GM12891 (cell line): ENCODE data around the gene G6PC3. TPM values are rescaled to one million over a fixed set of nuclear protein-coding genes. Genes with fewer than 3 reads are reported as not detected.
A peak's percentile ranks its signal among the peaks of the same experiment; 100 is the strongest.
"Not testable (repeated sequence)": the region's sequence is repeated elsewhere in the genome, so short reads cannot be mapped to it uniquely, and the experiment has no call there.

Experiments
- DNase-seq: peaks from one replicate; pipeline ENCODE4 v3.0.0; 2011; ENCODE audit warnings: low spot score; ENCODE audit not compliant: insufficient read length
- FAIRE-seq: peaks from 2 replicates; lab custom pipeline; 2011; peaks lifted over from hg19 to GRCh38; lab: Jason Lieb, UNC
- PAX5 ChIP-seq: IDR thresholded peaks from 2 replicates; pipeline ENCODE4 v1.6.1; 2011; ENCODE audit warnings: low read length, moderate library complexity, mild to moderate bottlenecking; ENCODE audit not compliant: insufficient read depth, severe bottlenecking
- POLR2A ChIP-seq: IDR thresholded peaks from 2 replicates; pipeline ENCODE4 v1.6.1; 2011; ENCODE audit warnings: low read depth, low read length, control low read depth
- POLR2AphosphoS5 ChIP-seq: IDR thresholded peaks from 2 replicates; pipeline ENCODE4 v1.6.1; 2011; ENCODE audit warnings: low read depth, low read length, control low read depth
- POU2F2 ChIP-seq: IDR thresholded peaks from 2 replicates; pipeline ENCODE4 v1.6.1; 2011; ENCODE audit warnings: low read depth, mild to moderate bottlenecking, control low read depth, low read length, moderate library complexity
- SPI1 ChIP-seq: IDR thresholded peaks from 2 replicates; pipeline ENCODE4 v1.6.1; 2011; ENCODE audit warnings: low read depth, low read length, control low read depth
- TAF1 ChIP-seq: IDR thresholded peaks from 2 replicates; pipeline ENCODE4 v1.6.1; 2011; ENCODE audit warnings: low read depth, low read length, control low read depth
- polyA plus RNA-seq: library from polyadenylated mRNA; unstranded; fragments of >200 nt; gene quantifications from one replicate; pipeline ENCODE4 v1.2.1, GENCODE V29; 2012; ENCODE audit warnings: low read depth, missing spikeins, inconsistent platforms; ENCODE audit not compliant: missing spikeins

G6PC3 gene
- polyA plus RNA-seq = 40.9 TPM

- FAIRE-seq (peak; percentile 84), DNase-seq (peak; percentile 96)
- TF ChIP-seq PAX5 (no peak), POLR2AphosphoS5 (peak; percentile 77), TAF1 (0 out of 2 replicates have a peak, but pooled peaks have one; percentile 46), SPI1 (no peak), POLR2A (peak; percentile 87), POU2F2 (0 out of 2 replicates have a peak, but pooled peaks have one; percentile 79)
Observed at GRCh38 chr17:44070455-44071197, at the start of gene G6PC3. TSS of gene G6PC3 (plus strand) at chr17:44070735. CDS start at chr17:44070966, 231 bp downstream.

GRCh38 chr17:44021227-44021626 is 49.3 kb upstream of the G6PC3 start:
- DNase-seq, FAIRE-seq: not testable (repeated sequence)

- DNase-seq (no peak), FAIRE-seq (no peak)
- TF ChIP-seq POLR2AphosphoS5 = no peak
Observed at GRCh38 chr17:44022246-44022645, 48.3 kb upstream of the G6PC3 start.

- FAIRE-seq (no peak), DNase-seq (no peak)
- no peak for TF ChIP-seq TAF1
- no peak for TF ChIP-seq POLR2A
- TF ChIP-seq POU2F2 = no peak
- no peak for TF ChIP-seq POLR2AphosphoS5
- no peak for TF ChIP-seq PAX5
- TF ChIP-seq SPI1 = no peak
Observed at GRCh38 chr17:44023545-44024270, 46.8 kb upstream of the G6PC3 start.

GRCh38 chr17:44024271-44024663 is 46.3 kb upstream of the G6PC3 start:
- TF ChIP-seq POU2F2 (no peak), PAX5 (no peak), SPI1 (no peak), POLR2A (no peak), POLR2AphosphoS5 (no peak), TAF1 (no peak)
- FAIRE-seq (no peak), DNase-seq (no peak)

- DNase-seq (no peak), FAIRE-seq (no peak)
- TF ChIP-seq POU2F2 = no peak
- TF ChIP-seq POLR2A = no peak
- TF ChIP-seq SPI1 = no peak
Observed at GRCh38 chr17:44024853-44025252, 45.7 kb upstream of the G6PC3 start.

GRCh38 chr17:44029736-44030135 is 40.8 kb upstream of the G6PC3 start:
- no peak for TF ChIP-seq POU2F2
- FAIRE-seq = no peak
- no peak for DNase-seq

- DNase-seq (no peak), FAIRE-seq (no peak)
- TF ChIP-seq POU2F2 = no peak
- TF ChIP-seq POLR2A = no peak
- no peak for TF ChIP-seq TAF1
- no peak for TF ChIP-seq SPI1
- no peak for TF ChIP-seq PAX5
- TF ChIP-seq POLR2AphosphoS5 = no peak
Observed at GRCh38 chr17:44030482-44030881, 40.1 kb upstream of the G6PC3 start.

- TF ChIP-seq POLR2AphosphoS5 (0 out of 2 replicates have a peak, but pooled peaks have one; percentile 25), POU2F2 (no peak)
- DNase-seq (no peak), FAIRE-seq (no peak)
Observed at GRCh38 chr17:44033861-44034408, 36.6 kb upstream of the G6PC3 start.

- DNase-seq = not testable (repeated sequence)
- FAIRE-seq = peak; percentile 16
Observed at GRCh38 chr17:44034688-44035087, 35.8 kb upstream of the G6PC3 start.

- DNase-seq = no peak
- TF ChIP-seq PAX5 (no peak), POLR2AphosphoS5 (no peak), POLR2A (no peak), SPI1 (no peak), TAF1 (no peak), POU2F2 (no peak)
- FAIRE-seq = no peak
Observed at GRCh38 chr17:44037471-44037870, 33.1 kb upstream of the G6PC3 start.
